GM19328 (cell line): Measurements from ENCODE around the gene VWF.

ENCODE experiments used
- ATAC-seq: cut with Tn5 transposase; IDR thresholded peaks from one replicate; pipeline ENCODE4 v1.9.1; 2021; ENCODE audit warnings: mild to moderate bottlenecking, moderate library complexity; ENCODE audit not compliant: unreplicated experiment

Gene VWF

GRCh38 chr12:6061660-6062059 is 62.8 kb downstream of the VWF start:
- no peak for ATAC-seq

GRCh38 chr12:6059860-6060565 is 64.5 kb downstream of the VWF start:
- no peak for ATAC-seq

GRCh38 chr12:6059221-6059620 is 65.2 kb downstream of the VWF start:
- ATAC-seq: no peak

GRCh38 chr12:6058481-6059161 is 65.8 kb downstream of the VWF start:
- no peak for ATAC-seq

- no peak for ATAC-seq
These were observed 66.8 kb downstream of the VWF start for GRCh38 chr12:6057700-6058099.

GRCh38 chr12:6056406-6057240 is 67.8 kb downstream of the VWF start:
- no peak for ATAC-seq

GRCh38 chr12:6053541-6053940 is 70.9 kb downstream of the VWF start:
- no peak for ATAC-seq

GRCh38 chr12:6052940-6053329 is 71.5 kb downstream of the VWF start:
- ATAC-seq: no peak

- no peak for ATAC-seq
These were observed 72.1 kb downstream of the VWF start for GRCh38 chr12:6052206-6052939.

GRCh38 chr12:6049992-6050391 is 74.5 kb downstream of the VWF start:
- ATAC-seq: no peak

- ATAC-seq: no peak
These were observed 74.9 kb downstream of the VWF start for GRCh38 chr12:6049587-6049986.

- ATAC-seq: no peak
These were observed 76.9 kb downstream of the VWF start for GRCh38 chr12:6047249-6048237.

- ATAC-seq: no peak
These were observed 77.8 kb downstream of the VWF start for GRCh38 chr12:6046511-6047180.

GRCh38 chr12:6045438-6045837 is 79.0 kb downstream of the VWF start:
- no peak for ATAC-seq

- no peak for ATAC-seq
These were observed 80.4 kb downstream of the VWF start for GRCh38 chr12:6044082-6044481.

- ATAC-seq: no peak
These were observed 82.0 kb downstream of the VWF start for GRCh38 chr12:6042446-6042845.

GRCh38 chr12:6041891-6042290 is 82.6 kb downstream of the VWF start:
- ATAC-seq: no peak

GRCh38 chr12:6040815-6041214 is 83.7 kb downstream of the VWF start:
- no peak for ATAC-seq

- ATAC-seq: no peak
These were observed 84.4 kb downstream of the VWF start for GRCh38 chr12:6039894-6040601.
